Tibial nerve (tissue), 4 donors: ENCODE data around the gene ELOB. TPM values are rescaled to one million over a fixed set of nuclear protein-coding genes. Genes with fewer than 3 reads are reported as not detected.

Experiments used
- DNase-seq, 2 donors: peaks; one replicate each; pipeline ENCODE4 v3.0.0-alpha.2; 2019; ENCODE audit warnings: low spot score in 2 of 2
- H3K27ac ChIP-seq, 4 donors: fragments of 200-600 bp; sonication (generic) in 3 of 4; one replicate each; pipeline ENCODE4 v1.5.1; 2017 to 2019; ENCODE audit warnings: mild to moderate bottlenecking in 1 of 4
- H3K27me3 ChIP-seq, 2 donors: fragments of 200-600 bp; sonication (generic) in 1 of 2; one replicate each; pipeline versions ENCODE4 v1.5.1 to v1.6.0; 2017 to 2019
- H3K36me3 ChIP-seq, 3 donors: fragments of 200-600 bp; sonication (generic); one replicate each; pipeline ENCODE4 v1.5.1; 2018 to 2019
- H3K4me1 ChIP-seq, 4 donors: fragments of 200-600 bp; sonication (generic) in 3 of 4; one replicate each; pipeline ENCODE4 v1.5.1; 2017 to 2019
- H3K4me3 ChIP-seq, 4 donors: fragments of 200-600 bp; sonication (generic) in 3 of 4; one replicate each; pipeline ENCODE4 v1.5.1; 2017 to 2019; ENCODE audit warnings: mild to moderate bottlenecking in 1 of 4, moderate library complexity in 1 of 4
- H3K9me3 ChIP-seq, 4 donors: fragments of 200-600 bp; sonication (generic) in 3 of 4; one replicate each; pipeline ENCODE4 v1.5.1; 2017 to 2019
- CTCF ChIP-seq, 5 experiments: fragments of 200-600 bp in 3 of 5; fragments of 450-650 bp in 2 of 5; sonication (generic) in 3 of 5; IDR thresholded peaks; one replicate each; pipeline ENCODE4 v1.5.1; 2016 to 2019; ENCODE audit warnings: antibody characterized with exemption in 5 of 5, mild to moderate bottlenecking in 3 of 5, moderate library complexity in 2 of 5
- EP300 ChIP-seq, 2 donors: sonication (generic); formaldehyde crosslinking; IDR thresholded peaks; one replicate each; pipeline ENCODE4 v1.6.1; 2017; ENCODE audit warnings: antibody characterized with exemption in 2 of 2, mild to moderate bottlenecking in 1 of 2
- POLR2A ChIP-seq, 2 donors: fragments of 450-650 bp; IDR thresholded peaks; one replicate each; pipeline ENCODE4 v1.6.1; 2017; ENCODE audit warnings: antibody characterized with exemption in 2 of 2, mild to moderate bottlenecking in 2 of 2, moderate library complexity in 2 of 2
- WGBS, 2 donors: methylation state at CpG; one replicate each; pipeline ENCODE4 v1.1.5; 2018; 5-methylcytosine and 5-hydroxymethylcytosine counted together
- total RNA-seq, 4 donors: library from RNA; depleted of rRNA; stranded (reverse); fragments of >200 nt; gene quantifications; one replicate each; pipeline ENCODE4 v1.1.0, GENCODE V29; 2016

ELOB gene
- total RNA-seq, 4 donors from 2014 or later, result 293 to 759 (median 513) TPM

GRCh38 chr16:2814551-2815298 lies 37.6 kb upstream of the ELOB start:
- no peaks in the 10 kb centered on the region for H3K4me1 ChIP-seq
- H3K36me3 ChIP-seq, result no peaks in the 10 kb centered on the region
- 54 to 66% methylated on average over 15 to 17 of the region's 20 CpGs for WGBS, 2 donors
- H3K27me3 ChIP-seq, result peaks cover 0 to 49% of the 10 kb centered on the region in 2 donors
- no peak overlapping the region for H3K27ac ChIP-seq
- peaks cover 0 to 2% (median 0%) of the 10 kb centered on the region in 4 donors for H3K9me3 ChIP-seq
- TF ChIP-seq EP300 (IDR thresholded peaks at IDR 0.05), result no peak
- TF ChIP-seq CTCF (IDR thresholded peaks at IDR 0.05), result no peak
- TF ChIP-seq POLR2A (IDR thresholded peaks at IDR 0.05), result no peak
- DNase-seq, result no peak
- H3K4me3 ChIP-seq, result no peak overlapping the region

GRCh38 chr16:2813771-2814221 lies 36.7 kb upstream of the ELOB start:
- Histone ChIP-seq H3K27ac (no peak overlapping the region), H3K9me3 (peaks cover 0 to 3% (median 0%) of the 10 kb centered on the region in 4 donors), H3K36me3 (no peaks in the 10 kb centered on the region), H3K4me3 (no peak overlapping the region), H3K27me3 (peaks cover 0 to 40% of the 10 kb centered on the region in 2 donors), H3K4me1 (no peaks in the 10 kb centered on the region)
- DNase-seq, result no peak
- WGBS, 2 donors, result 52 to 75% methylated on average over 7 of the region's 7 CpGs
- no peak for TF ChIP-seq EP300 (IDR thresholded peaks at IDR 0.05)

- no peak overlapping the region for H3K4me3 ChIP-seq
- TF ChIP-seq CTCF (IDR thresholded peaks at IDR 0.05) (no peak), EP300 (IDR thresholded peaks at IDR 0.05) (no peak)
- no peak overlapping the region for H3K27ac ChIP-seq
- 68 to 70% methylated on average over 12 to 14 of the region's 15 CpGs for WGBS, 2 donors
- no peaks in the 10 kb centered on the region for H3K36me3 ChIP-seq
- H3K27me3 ChIP-seq, result peaks cover 0 to 26% of the 10 kb centered on the region in 2 donors
- H3K9me3 ChIP-seq, result peaks cover 0 to 3% (median 0%) of the 10 kb centered on the region in 4 donors
- no peak for DNase-seq
- no peaks in the 10 kb centered on the region for H3K4me1 ChIP-seq
These were observed 34.8 kb upstream of the ELOB start for GRCh38 chr16:2811703-2812471.

GRCh38 chr16:2810651-2811050 lies 33.6 kb upstream of the ELOB start:
- no peak for TF ChIP-seq POLR2A (IDR thresholded peaks at IDR 0.05)
- TF ChIP-seq EP300 (IDR thresholded peaks at IDR 0.05), result no peak
- TF ChIP-seq CTCF (IDR thresholded peaks at IDR 0.05), result no peak
- no peak for DNase-seq
- Histone ChIP-seq H3K36me3 (no peaks in the 10 kb centered on the region), H3K4me1 (no peaks in the 10 kb centered on the region), H3K27ac (no peak overlapping the region), H3K9me3 (peaks cover 0 to 3% (median 0%) of the 10 kb centered on the region in 4 donors), H3K4me3 (no peak overlapping the region), H3K27me3 (peaks cover 0 to 26% of the 10 kb centered on the region in 2 donors)
- WGBS, 2 donors, result 70 to 92% methylated on average over 6 of the region's 6 CpGs

GRCh38 chr16:2809149-2809760 lies 32.2 kb upstream of the ELOB start:
- no peak overlapping the region for H3K4me3 ChIP-seq
- H3K36me3 ChIP-seq, result no peaks in the 10 kb centered on the region
- H3K27me3 ChIP-seq, result peaks cover 0 to 21% of the 10 kb centered on the region in 2 donors
- no peaks in the 10 kb centered on the region for H3K4me1 ChIP-seq
- TF ChIP-seq EP300 (IDR thresholded peaks at IDR 0.05), result no peak
- TF ChIP-seq CTCF (IDR thresholded peaks at IDR 0.05), result no peak
- no peak for TF ChIP-seq POLR2A (IDR thresholded peaks at IDR 0.05)
- no peak overlapping the region for H3K27ac ChIP-seq
- 85 to 89% methylated on average over 3 of the region's 3 CpGs for WGBS, 2 donors
- peaks cover 0 to 17% (median under 1%) of the 10 kb centered on the region in 4 donors for H3K9me3 ChIP-seq
- DNase-seq, result no peak
